Loucy (cell line): ENCODE data around the gene CLEC9A.

Source experiments
- H2AFZ ChIP-seq: fragments of 200-600 bp; sonication (generic); 2 replicates; pipeline ENCODE4 v1.6.0; 2016; ENCODE audit warnings: antibody characterized with exemption, mild to moderate bottlenecking, low read length, moderate library complexity
- H3F3A ChIP-seq: fragments of 200-600 bp; 2 replicates; pipeline ENCODE4 v1.6.0; 2016; ENCODE audit warnings: antibody characterized with exemption, low read depth, mild to moderate bottlenecking
- H3K27me3 ChIP-seq: fragments of 200-600 bp; sonication (generic); 2 replicates; pipeline ENCODE4 v1.6.1; 2014; ENCODE audit warnings: low read length, mild to moderate bottlenecking; ENCODE audit not compliant: insufficient read depth, poor library complexity, severe bottlenecking
- H3K36me3 ChIP-seq: fragments of 200-600 bp; sonication (generic); 2 replicates; pipeline ENCODE4 v1.6.1; 2016; ENCODE audit warnings: low read length; ENCODE audit not compliant: insufficient read depth
- H3K4me1 ChIP-seq: fragments of 200-600 bp; sonication (generic); 2 replicates; pipeline ENCODE4 v1.5.1; 2014; ENCODE audit warnings: low read length, mild to moderate bottlenecking; ENCODE audit not compliant: insufficient read depth, poor library complexity, severe bottlenecking
- H3K4me2 ChIP-seq: fragments of 200-600 bp; sonication (generic); 2 replicates; pipeline ENCODE4 v1.6.0; 2014; ENCODE audit warnings: antibody characterized with exemption, low read length, low read depth, mild to moderate bottlenecking; ENCODE audit not compliant: poor library complexity, severe bottlenecking
- H3K4me3 ChIP-seq: fragments of 200-600 bp; sonication (generic); 2 replicates; pipeline ENCODE4 v1.5.1; 2014; ENCODE audit warnings: low read length, mild to moderate bottlenecking, mixed read lengths; ENCODE audit not compliant: poor library complexity, severe bottlenecking
- H3K79me2 ChIP-seq: fragments of 200-600 bp; sonication (generic); 2 replicates; pipeline ENCODE4 v1.6.1; 2014; ENCODE audit warnings: low read length; ENCODE audit not compliant: insufficient read depth
- H3K9ac ChIP-seq: fragments of 200-600 bp; sonication (generic); 2 replicates; pipeline ENCODE4 v1.6.0; 2014; ENCODE audit warnings: mild to moderate bottlenecking, low read depth, low read length, moderate library complexity; ENCODE audit not compliant: poor library complexity, severe bottlenecking
- H3K9me2 ChIP-seq: fragments of 200-600 bp; sonication (generic); replicated peaks from 2 replicates; pipeline ENCODE4 v1.6.1; 2016; ENCODE audit warnings: low read depth, low read length, mixed read lengths
- H3K9me3 ChIP-seq: fragments of 200-600 bp; sonication (generic); 2 replicates; pipeline ENCODE4 v1.6.1; 2014; ENCODE audit warnings: mild to moderate bottlenecking, antibody characterized with exemption, low read length, low read depth; ENCODE audit not compliant: insufficient read depth
- H4K20me1 ChIP-seq: fragments of 200-600 bp; sonication (generic); 2 replicates; pipeline ENCODE4 v1.6.0; 2014; ENCODE audit warnings: antibody characterized with exemption, low read length, mild to moderate bottlenecking; ENCODE audit not compliant: insufficient read depth, poor library complexity, severe bottlenecking
- EZH2phosphoT487 ChIP-seq: fragments of 200-600 bp; IDR thresholded peaks from 2 replicates; pipeline ENCODE4 v1.6.1; 2018; ENCODE audit warnings: antibody characterized with exemption, mild to moderate bottlenecking, moderate library complexity, borderline replicate concordance
- TF ChIP-seq, protein P1 (sequence below): fragments of 200-600 bp; sonication (generic); conservative IDR thresholded peaks from 2 replicates; pipeline ENCODE4 v1.5.1; 2014; ENCODE audit warnings: mild to moderate bottlenecking, antibody characterized with exemption, low read length

CLEC9A gene

DNA sequence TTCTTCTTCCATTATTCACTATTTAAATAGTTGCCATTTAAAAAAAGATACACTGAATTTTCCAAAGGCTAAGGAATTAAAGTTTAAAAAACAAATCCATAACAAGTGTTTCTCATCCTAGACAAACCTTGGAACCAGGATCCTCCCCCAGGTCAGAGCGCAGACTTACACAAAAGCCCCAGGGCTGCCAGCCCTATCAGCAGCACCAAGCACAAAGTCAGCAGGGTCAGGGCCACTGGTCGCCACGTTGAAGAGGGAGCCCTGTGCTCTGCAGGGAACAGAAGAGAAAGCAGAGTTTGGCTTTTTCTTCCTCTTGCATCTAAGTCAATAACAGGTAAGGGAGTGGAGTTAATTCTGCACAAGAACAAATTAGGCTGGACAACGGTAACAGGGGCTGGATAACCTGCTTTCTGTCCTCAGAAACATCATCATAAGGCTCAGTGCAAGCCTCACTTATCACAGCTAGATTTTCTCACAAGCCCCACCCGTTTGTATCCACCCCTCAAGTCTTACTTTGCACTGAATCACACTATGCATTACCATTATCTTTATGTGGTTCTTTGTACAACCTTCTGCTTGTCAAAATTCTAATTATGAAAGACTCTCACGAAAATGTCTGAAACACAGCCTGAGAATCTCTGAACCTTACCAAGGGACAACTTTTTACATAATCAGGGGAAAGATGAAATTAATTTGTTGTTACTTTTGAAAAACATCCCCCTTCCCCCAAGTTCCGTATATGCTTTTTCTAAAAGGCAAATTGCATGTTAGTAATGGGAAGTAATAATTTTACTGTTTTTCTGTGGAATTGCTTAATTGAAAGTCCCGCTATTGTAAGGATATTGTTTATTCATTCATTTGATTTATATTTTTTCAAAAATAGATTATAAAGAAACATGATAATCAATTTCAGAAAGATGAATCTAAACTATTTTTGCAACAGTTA, 58.7 kb downstream of the CLEC9A start:
- Histone ChIP-seq H4K20me1 (no peaks in the 10 kb centered on the region), H3K36me3 (no peaks in the 10 kb centered on the region), H3K79me2 (no peaks in the 10 kb centered on the region), H3K9me2 (no peaks in the 10 kb centered on the region), H3K27me3 (no peaks in the 10 kb centered on the region), H3K4me3 (no peak overlapping the region), H3F3A (no peaks in the 10 kb centered on the region), H2AFZ (no peak overlapping the region), H3K9me3 (no peaks in the 10 kb centered on the region), H3K4me2 (no peak overlapping the region), H3K9ac (no peak overlapping the region), H3K4me1 (no peaks in the 10 kb centered on the region)
- TF ChIP-seq, protein P1, sequence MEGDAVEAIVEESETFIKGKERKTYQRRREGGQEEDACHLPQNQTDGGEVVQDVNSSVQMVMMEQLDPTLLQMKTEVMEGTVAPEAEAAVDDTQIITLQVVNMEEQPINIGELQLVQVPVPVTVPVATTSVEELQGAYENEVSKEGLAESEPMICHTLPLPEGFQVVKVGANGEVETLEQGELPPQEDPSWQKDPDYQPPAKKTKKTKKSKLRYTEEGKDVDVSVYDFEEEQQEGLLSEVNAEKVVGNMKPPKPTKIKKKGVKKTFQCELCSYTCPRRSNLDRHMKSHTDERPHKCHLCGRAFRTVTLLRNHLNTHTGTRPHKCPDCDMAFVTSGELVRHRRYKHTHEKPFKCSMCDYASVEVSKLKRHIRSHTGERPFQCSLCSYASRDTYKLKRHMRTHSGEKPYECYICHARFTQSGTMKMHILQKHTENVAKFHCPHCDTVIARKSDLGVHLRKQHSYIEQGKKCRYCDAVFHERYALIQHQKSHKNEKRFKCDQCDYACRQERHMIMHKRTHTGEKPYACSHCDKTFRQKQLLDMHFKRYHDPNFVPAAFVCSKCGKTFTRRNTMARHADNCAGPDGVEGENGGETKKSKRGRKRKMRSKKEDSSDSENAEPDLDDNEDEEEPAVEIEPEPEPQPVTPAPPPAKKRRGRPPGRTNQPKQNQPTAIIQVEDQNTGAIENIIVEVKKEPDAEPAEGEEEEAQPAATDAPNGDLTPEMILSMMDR = no peak
- no peak for TF ChIP-seq EZH2phosphoT487

DNA sequence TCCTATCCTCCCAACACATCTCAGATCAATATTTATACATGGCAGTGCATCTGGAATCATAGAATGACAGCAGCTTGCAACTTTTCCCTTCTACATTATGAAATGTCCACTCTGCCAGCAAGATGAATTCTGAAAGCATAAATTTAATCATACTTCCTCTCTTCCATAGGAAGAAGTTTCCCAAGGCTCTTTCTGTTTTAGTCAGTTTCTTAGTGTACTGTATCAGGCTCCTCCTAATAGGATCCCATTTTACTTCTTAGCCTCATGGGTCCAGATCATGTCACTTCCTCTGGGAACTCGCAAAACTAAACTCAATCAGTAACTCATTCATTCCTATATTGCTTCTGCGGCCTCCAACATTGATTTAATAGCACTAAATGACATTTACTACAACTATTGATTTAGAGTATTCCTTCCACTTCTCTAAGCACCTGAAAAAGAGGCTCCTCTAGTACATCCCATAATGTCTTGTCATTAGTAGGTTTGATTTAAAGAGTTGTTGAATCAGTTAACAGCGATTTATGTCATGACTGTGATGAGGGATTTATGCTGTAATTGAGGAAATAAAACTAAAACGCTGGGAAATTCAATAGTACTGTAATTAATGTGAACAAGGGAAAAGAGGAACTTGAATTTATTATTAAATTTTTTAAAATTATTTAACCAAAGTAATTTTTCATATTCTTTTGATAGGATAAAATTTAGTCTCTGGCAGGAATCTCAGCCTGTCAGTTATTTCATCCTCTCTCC, 64.3 kb downstream of the CLEC9A start:
- H3K36me3 ChIP-seq = no peaks in the 10 kb centered on the region
- H3K9me3 ChIP-seq = no peaks in the 10 kb centered on the region
- H2AFZ ChIP-seq = no peak overlapping the region
- no peak overlapping the region for H3K4me3 ChIP-seq
- H3K4me2 ChIP-seq = no peak overlapping the region
- no peaks in the 10 kb centered on the region for H3K79me2 ChIP-seq
- H3F3A ChIP-seq = no peaks in the 10 kb centered on the region
- H3K27me3 ChIP-seq = no peaks in the 10 kb centered on the region
- TF ChIP-seq, protein P1 = no peak
- TF ChIP-seq EZH2phosphoT487 = no peak
- no peaks in the 10 kb centered on the region for H3K4me1 ChIP-seq
- H4K20me1 ChIP-seq = no peaks in the 10 kb centered on the region
- H3K9me2 ChIP-seq = no peaks in the 10 kb centered on the region
- no peak overlapping the region for H3K9ac ChIP-seq

DNA sequence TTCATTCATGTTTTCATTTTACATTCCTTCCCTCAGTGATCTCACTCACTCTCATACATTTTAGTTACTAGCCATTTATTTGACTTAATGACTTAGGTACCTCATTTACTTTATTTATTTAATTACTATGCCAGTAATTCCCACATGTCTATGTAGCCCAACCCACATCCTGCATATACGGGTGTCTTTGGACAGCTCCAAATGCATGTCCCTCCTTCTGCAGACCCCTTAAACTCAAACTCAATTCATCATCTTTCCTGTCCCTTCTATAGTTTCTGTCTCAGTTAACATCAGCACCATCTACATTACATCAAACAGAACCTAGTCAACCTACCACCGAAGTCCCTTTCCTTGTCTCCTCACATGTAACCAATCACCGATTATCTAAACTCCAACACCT, 65.5 kb downstream of the CLEC9A start:
- Histone ChIP-seq H2AFZ (no peak overlapping the region), H3K27me3 (no peaks in the 10 kb centered on the region), H3K4me2 (no peak overlapping the region), H3F3A (no peaks in the 10 kb centered on the region), H3K9me2 (no peaks in the 10 kb centered on the region), H3K9ac (no peak overlapping the region), H3K4me3 (no peak overlapping the region), H3K36me3 (no peaks in the 10 kb centered on the region), H3K79me2 (no peaks in the 10 kb centered on the region), H3K4me1 (peaks cover 4% of the 10 kb centered on the region), H3K9me3 (no peaks in the 10 kb centered on the region), H4K20me1 (no peaks in the 10 kb centered on the region)
- no peak for TF ChIP-seq EZH2phosphoT487
- TF ChIP-seq, protein P1 = no peak
